ENCODE results near the gene THTPA. TPM values are rescaled to one million over a fixed set of nuclear protein-coding genes. Genes with fewer than 3 reads are reported as not detected.

The THTPA gene
- total and polyA plus RNA-seq, 2 of the 13 experiments (the other 11 are each of a cell fraction or from before 2014, with no cell fraction given), result 7.4 to 8.7 TPM

DNA sequence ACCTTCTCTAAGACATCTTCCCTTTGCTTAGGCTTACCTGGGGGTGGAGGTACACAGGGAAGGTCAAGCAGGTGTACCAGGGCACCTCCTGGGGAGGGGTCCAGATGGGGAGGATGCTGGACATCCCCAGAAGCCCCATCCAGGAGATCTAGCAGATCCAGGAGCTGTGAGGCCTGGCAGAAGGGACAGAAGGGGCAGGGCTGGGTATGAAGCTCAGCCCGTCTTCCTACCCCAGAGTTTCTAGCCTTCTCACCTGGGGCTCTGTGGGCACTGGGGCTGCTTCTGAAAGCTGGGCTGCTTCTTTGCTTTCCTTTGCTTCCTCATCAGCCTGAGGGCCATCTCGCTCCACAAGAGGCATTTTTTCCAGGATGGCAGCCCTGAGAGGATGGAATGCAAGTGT, 5.2 kb downstream of the THTPA start (continued):
- TF ChIP-seq, protein P1, sequence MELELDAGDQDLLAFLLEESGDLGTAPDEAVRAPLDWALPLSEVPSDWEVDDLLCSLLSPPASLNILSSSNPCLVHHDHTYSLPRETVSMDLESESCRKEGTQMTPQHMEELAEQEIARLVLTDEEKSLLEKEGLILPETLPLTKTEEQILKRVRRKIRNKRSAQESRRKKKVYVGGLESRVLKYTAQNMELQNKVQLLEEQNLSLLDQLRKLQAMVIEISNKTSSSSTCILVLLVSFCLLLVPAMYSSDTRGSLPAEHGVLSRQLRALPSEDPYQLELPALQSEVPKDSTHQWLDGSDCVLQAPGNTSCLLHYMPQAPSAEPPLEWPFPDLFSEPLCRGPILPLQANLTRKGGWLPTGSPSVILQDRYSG (CRISPR knock-in tag; IDR thresholded peaks at IDR 0.05), result no peak
- TF ChIP-seq ZNF614 (CRISPR knock-in tag; IDR thresholded peaks at IDR 0.05; ENCODE audit: borderline replicate concordance), result no peak
- TF ChIP-seq ELF3 (CRISPR knock-in tag; IDR thresholded peaks at IDR 0.05), result no peak
- TF ChIP-seq CBFB (CRISPR knock-in tag; IDR thresholded peaks at IDR 0.05), result no peak
- TF ChIP-seq MAF1 (CRISPR knock-in tag; IDR thresholded peaks at IDR 0.05; ENCODE audit: borderline replicate concordance), result no peak
- TF ChIP-seq, protein P2, sequence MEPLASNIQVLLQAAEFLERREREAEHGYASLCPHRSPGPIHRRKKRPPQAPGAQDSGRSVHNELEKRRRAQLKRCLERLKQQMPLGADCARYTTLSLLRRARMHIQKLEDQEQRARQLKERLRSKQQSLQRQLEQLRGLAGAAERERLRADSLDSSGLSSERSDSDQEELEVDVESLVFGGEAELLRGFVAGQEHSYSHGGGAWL (CRISPR knock-in tag; IDR thresholded peaks at IDR 0.05), result no peak
- no peak for TF ChIP-seq REPIN1 (CRISPR knock-in tag; IDR thresholded peaks at IDR 0.05; ENCODE audit: borderline replicate concordance, low read depth)
- TF ChIP-seq ZNF781 (CRISPR knock-in tag; IDR thresholded peaks at IDR 0.05; ENCODE audit: borderline replicate concordance, not compliant biosample characterization), result no peak
- TF ChIP-seq SIN3A (IDR thresholded peaks at IDR 0.05; ENCODE audit: borderline replicate concordance, low read depth, low read length), result no peak
- TF ChIP-seq CHD4 (IDR thresholded peaks at IDR 0.05; ENCODE audit: borderline replicate concordance, low read length), result no peak
- TF ChIP-seq MEF2D (CRISPR knock-in tag; IDR thresholded peaks at IDR 0.05), result peak; percentile 40; the same call in 1 of the 2 replicates
- peak; percentile 38; the same call in 1 of the 2 replicates for TF ChIP-seq ZNF891 (CRISPR knock-in tag; IDR thresholded peaks at IDR 0.05)
- TF ChIP-seq RBFOX2 (IDR thresholded peaks at IDR 0.05; ENCODE audit: low read depth, low read length), result peak; percentile 58; the same call in 1 of the 2 replicates
- TF ChIP-seq BCL6 (CRISPR knock-in tag; IDR thresholded peaks at IDR 0.05), result no peak
- TF ChIP-seq MTA3 (CRISPR knock-in tag; IDR thresholded peaks at IDR 0.05), result no peak
- TF ChIP-seq KDM5A (IDR thresholded peaks at IDR 0.05; ENCODE audit: borderline replicate concordance, low read length), result no peak
- no peak for TF ChIP-seq PBX2 (CRISPR knock-in tag; IDR thresholded peaks at IDR 0.05)
- no peak for TF ChIP-seq TGIF2 (CRISPR knock-in tag; IDR thresholded peaks at IDR 0.05)
- TF ChIP-seq, protein P3, sequence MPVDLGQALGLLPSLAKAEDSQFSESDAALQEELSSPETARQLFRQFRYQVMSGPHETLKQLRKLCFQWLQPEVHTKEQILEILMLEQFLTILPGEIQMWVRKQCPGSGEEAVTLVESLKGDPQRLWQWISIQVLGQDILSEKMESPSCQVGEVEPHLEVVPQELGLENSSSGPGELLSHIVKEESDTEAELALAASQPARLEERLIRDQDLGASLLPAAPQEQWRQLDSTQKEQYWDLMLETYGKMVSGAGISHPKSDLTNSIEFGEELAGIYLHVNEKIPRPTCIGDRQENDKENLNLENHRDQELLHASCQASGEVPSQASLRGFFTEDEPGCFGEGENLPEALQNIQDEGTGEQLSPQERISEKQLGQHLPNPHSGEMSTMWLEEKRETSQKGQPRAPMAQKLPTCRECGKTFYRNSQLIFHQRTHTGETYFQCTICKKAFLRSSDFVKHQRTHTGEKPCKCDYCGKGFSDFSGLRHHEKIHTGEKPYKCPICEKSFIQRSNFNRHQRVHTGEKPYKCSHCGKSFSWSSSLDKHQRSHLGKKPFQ (CRISPR knock-in tag; IDR thresholded peaks at IDR 0.05; ENCODE audit: insufficient replicate concordance), result no peak
- TF ChIP-seq MBD4 (IDR thresholded peaks at IDR 0.05; ENCODE audit: borderline replicate concordance, low read length), result no peak
- TF ChIP-seq, protein P4, sequence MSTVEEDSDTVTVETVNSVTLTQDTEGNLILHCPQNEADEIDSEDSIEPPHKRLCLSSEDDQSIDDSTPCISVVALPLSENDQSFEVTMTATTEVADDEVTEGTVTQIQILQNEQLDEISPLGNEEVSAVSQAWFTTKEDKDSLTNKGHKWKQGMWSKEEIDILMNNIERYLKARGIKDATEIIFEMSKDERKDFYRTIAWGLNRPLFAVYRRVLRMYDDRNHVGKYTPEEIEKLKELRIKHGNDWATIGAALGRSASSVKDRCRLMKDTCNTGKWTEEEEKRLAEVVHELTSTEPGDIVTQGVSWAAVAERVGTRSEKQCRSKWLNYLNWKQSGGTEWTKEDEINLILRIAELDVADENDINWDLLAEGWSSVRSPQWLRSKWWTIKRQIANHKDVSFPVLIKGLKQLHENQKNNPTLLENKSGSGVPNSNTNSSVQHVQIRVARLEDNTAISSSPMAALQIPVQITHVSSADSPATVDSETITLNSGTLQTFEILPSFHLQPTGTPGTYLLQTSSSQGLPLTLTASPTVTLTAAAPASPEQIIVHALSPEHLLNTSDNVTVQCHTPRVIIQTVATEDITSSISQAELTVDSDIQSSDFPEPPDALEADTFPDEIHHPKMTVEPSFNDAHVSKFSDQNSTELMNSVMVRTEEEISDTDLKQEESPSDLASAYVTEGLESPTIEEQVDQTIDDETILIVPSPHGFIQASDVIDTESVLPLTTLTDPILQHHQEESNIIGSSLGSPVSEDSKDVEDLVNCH (CRISPR knock-in tag; IDR thresholded peaks at IDR 0.05), result no peak
- no peak for TF ChIP-seq ARNT2 (CRISPR knock-in tag; IDR thresholded peaks at IDR 0.05; ENCODE audit: low read depth)
- no peak for TF ChIP-seq NRL (CRISPR knock-in tag; IDR thresholded peaks at IDR 0.05; ENCODE audit: borderline replicate concordance)

All from HepG2 (cell line).